OCI-LY1 (cell line): Measurements from ENCODE around the gene LRRC3C.

Experiments used
- CTCF ChIP-seq: fragments of 200-600 bp; sonication (generic), shearing (Covaris generic); IDR thresholded peaks from 2 replicates; pipeline ENCODE4 v1.5.1; 2017; ENCODE audit warnings: mild to moderate bottlenecking, antibody characterized with exemption, low read length, moderate library complexity, mixed read lengths
- EZH2 ChIP-seq: fragments of 200-600 bp; sonication (generic), shearing (Covaris generic); IDR thresholded peaks from 2 replicates; pipeline ENCODE4 v1.8.0; 2017; ENCODE audit warnings: borderline replicate concordance, mixed run types, mild to moderate bottlenecking, antibody characterized with exemption, low read length, moderate library complexity, mixed read lengths

- TF ChIP-seq CTCF (no peak), EZH2 (no peak)
These were observed 46.0 kb downstream of the LRRC3C start for GRCh38 chr17:39973496-39973895.
